ENCODE measurements around the gene CYP2R1.

DNA sequence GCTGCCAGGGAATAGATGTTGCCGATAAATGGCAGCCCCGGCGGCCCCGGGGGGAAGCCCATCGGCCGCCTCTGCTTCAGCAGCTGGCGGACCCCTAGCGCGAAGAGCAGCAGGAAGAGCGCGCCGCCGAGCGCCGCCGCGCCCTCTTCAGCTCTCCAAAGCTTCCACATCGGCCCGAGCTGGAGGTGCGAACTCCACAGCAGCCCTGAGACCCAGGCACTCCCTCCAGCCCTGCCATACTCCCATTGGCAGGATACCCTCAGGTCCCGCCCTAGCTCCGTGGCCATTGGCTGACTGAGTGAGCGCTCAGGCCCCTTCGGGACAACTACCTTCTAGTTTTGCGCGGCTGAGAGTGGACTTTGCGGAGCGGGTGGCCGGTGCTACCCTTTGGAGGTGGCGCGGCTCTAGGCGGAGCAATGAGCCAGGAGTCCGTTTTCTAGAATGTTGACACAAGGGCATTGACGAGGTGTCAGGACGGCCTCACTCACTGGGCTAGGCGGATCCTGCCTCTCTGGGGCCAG lies at the start of gene CYP2R1:
- TF ChIP-seq POLR2A (IDR thresholded peaks at IDR 0.05), result peak; percentile 73
- TF ChIP-seq CTCF (IDR thresholded peaks at IDR 0.05), result no peak

Measured in prostate gland (tissue), 2 donors.